DMS 273 treated with DMSO at 0.1 percent for 48 hours (cell line): ENCODE results near the gene EDN2.
A peak's percentile ranks its signal among the peaks of the same experiment; 100 is the strongest.

Experiments
- DNase-seq: peaks from one replicate; lab custom pipeline; 2025; lab: John Stamatoyannopoulos, UW

Gene EDN2

GRCh38 chr1:41464885-41465284 lies 19.6 kb downstream of the EDN2 start:
- DNase-seq = no peak

GRCh38 chr1:41463516-41463915 lies 21.0 kb downstream of the EDN2 start:
- no peak for DNase-seq

- no peak for DNase-seq
Measured at GRCh38 chr1:41462680-41463004, 21.8 kb downstream of the EDN2 start.

- DNase-seq = no peak
Measured at GRCh38 chr1:41461790-41462679, 22.4 kb downstream of the EDN2 start.

GRCh38 chr1:41456847-41457540 lies 27.5 kb downstream of the EDN2 start:
- no peak for DNase-seq

- DNase-seq = peak; percentile 100
Measured at GRCh38 chr1:41455479-41456332, 28.8 kb downstream of the EDN2 start.

- DNase-seq = peak; percentile 99
Measured at GRCh38 chr1:41454406-41454805, 30.1 kb downstream of the EDN2 start.

GRCh38 chr1:41452704-41453290 lies 31.7 kb downstream of the EDN2 start:
- DNase-seq = no peak

- no peak for DNase-seq
Measured at GRCh38 chr1:41450747-41451285, 33.7 kb downstream of the EDN2 start.

- DNase-seq = no peak
Measured at GRCh38 chr1:41449326-41449921, 35.1 kb downstream of the EDN2 start.

- no peak for DNase-seq
Measured at GRCh38 chr1:41448821-41449220, 35.7 kb downstream of the EDN2 start.

GRCh38 chr1:41447995-41448770 lies 36.3 kb downstream of the EDN2 start:
- no peak for DNase-seq

GRCh38 chr1:41446851-41447610 lies 37.5 kb downstream of the EDN2 start:
- peak; percentile 100 for DNase-seq

GRCh38 chr1:41444785-41445184 lies 39.7 kb downstream of the EDN2 start:
- DNase-seq = no peak

- DNase-seq = no peak
Measured at GRCh38 chr1:41444246-41444645, 40.2 kb downstream of the EDN2 start.

GRCh38 chr1:41442697-41443251 lies 41.7 kb downstream of the EDN2 start:
- DNase-seq = peak; percentile 99

GRCh38 chr1:41440321-41441085 lies 44.0 kb downstream of the EDN2 start:
- DNase-seq = peak; percentile 100

GRCh38 chr1:41439234-41439633 lies 45.2 kb downstream of the EDN2 start:
- no peak for DNase-seq

- no peak for DNase-seq
Measured at GRCh38 chr1:41438711-41439110, 45.8 kb downstream of the EDN2 start.
